Activated naive CD8-positive, alpha-beta T cell treated with anti-CD3 and anti-CD28 coated beads, Interleukin-2, amount 10 ng/mL, durations not matched to agents 7 days and 5 days (primary cell): Measurements from ENCODE around the gene TMEM208. TPM values are rescaled to one million over a fixed set of nuclear protein-coding genes. Genes with fewer than 3 reads are reported as not detected.
A peak's percentile ranks its signal among the peaks of the same experiment; 100 is the strongest.

ENCODE experiments used
- ATAC-seq: fragments of 150-1000 bp; cut with Tn5 transposase; one replicate; pipeline ENCODE4 v1.10.0; 2021; ENCODE audit warnings: low read depth, moderate library complexity
- POLR2A ChIA-PET: fragments of 350-600 bp; sonication (Branson Sonifier 250); formaldehyde crosslinking; loops from one replicate; lab custom pipeline; 2021; ENCODE audit warnings: antibody characterized with exemption; lab: Charles Lee
- DNase-seq: peaks from one replicate; pipeline ENCODE4 v3.0.0; 2021
- H3K27ac Mint-ChIP-seq: one replicate; pipeline ENCODE4 v1.8.0; 2022; ENCODE audit warnings: mild to moderate bottlenecking, mixed read lengths
- H3K27me3 Mint-ChIP-seq: one replicate; pipeline ENCODE4 v1.8.0; 2022; ENCODE audit warnings: mild to moderate bottlenecking, moderate library complexity, mixed read lengths
- H3K36me3 Mint-ChIP-seq: one replicate; pipeline ENCODE4 v1.8.0; 2021; ENCODE audit warnings: mild to moderate bottlenecking, mixed read lengths
- H3K4me1 Mint-ChIP-seq: one replicate; pipeline ENCODE4 v1.8.0; 2021; ENCODE audit warnings: mixed read lengths
- H3K4me3 Mint-ChIP-seq: one replicate; pipeline ENCODE4 v1.8.0; 2022; ENCODE audit warnings: mild to moderate bottlenecking, moderate library complexity, mixed read lengths
- H3K9me3 Mint-ChIP-seq: one replicate; pipeline ENCODE4 v1.8.0; 2021; ENCODE audit warnings: mixed read lengths
- total RNA-seq, 2 experiments: library from RNA; stranded (reverse); gene quantifications; one replicate each; pipeline ENCODE4 v1.2.3, GENCODE V29; 2021

The TMEM208 gene
- total RNA-seq, 2 experiments from 2014 or later: 30.3 to 30.5 TPM

GRCh38 chr16:67186550-67186950 lies 40.4 kb upstream of the TMEM208 start:
- Mint-ChIP-seq H3K4me1 (peaks cover 11% of the 10 kb centered on the region), H3K27me3 (peaks cover 14% of the 10 kb centered on the region), H3K27ac (no peak overlapping the region), H3K4me3 (no peak overlapping the region), H3K9me3 (no peaks in the 10 kb centered on the region), H3K36me3 (no peaks in the 10 kb centered on the region)
- no peak for DNase-seq
- no peak for ATAC-seq
- POLR2A ChIA-PET: no interaction called here

- no peaks in the 10 kb centered on the region for H3K36me3 Mint-ChIP-seq
- H3K4me3 Mint-ChIP-seq: no peak overlapping the region
- H3K9me3 Mint-ChIP-seq: no peaks in the 10 kb centered on the region
- ATAC-seq (no peak), DNase-seq (no peak)
- no peak overlapping the region for H3K27ac Mint-ChIP-seq
- POLR2A ChIA-PET: no interaction called here
- H3K4me1 Mint-ChIP-seq: peaks cover 14% of the 10 kb centered on the region
- peaks cover 14% of the 10 kb centered on the region for H3K27me3 Mint-ChIP-seq
Observed at GRCh38 chr16:67187175-67187890, 39.6 kb upstream of the TMEM208 start.

- no peak overlapping the region for H3K4me3 Mint-ChIP-seq
- peaks cover 23% of the 10 kb centered on the region for H3K4me1 Mint-ChIP-seq
- peaks cover 4% of the 10 kb centered on the region for H3K36me3 Mint-ChIP-seq
- ATAC-seq (no peak), DNase-seq (no peak)
- H3K27ac Mint-ChIP-seq: peak overlapping the region; percentile 34
- H3K9me3 Mint-ChIP-seq: no peaks in the 10 kb centered on the region
- peaks cover 14% of the 10 kb centered on the region for H3K27me3 Mint-ChIP-seq
- POLR2A ChIA-PET: no interaction called here
Observed at GRCh38 chr16:67188323-67188722, 38.6 kb upstream of the TMEM208 start.

DNA sequence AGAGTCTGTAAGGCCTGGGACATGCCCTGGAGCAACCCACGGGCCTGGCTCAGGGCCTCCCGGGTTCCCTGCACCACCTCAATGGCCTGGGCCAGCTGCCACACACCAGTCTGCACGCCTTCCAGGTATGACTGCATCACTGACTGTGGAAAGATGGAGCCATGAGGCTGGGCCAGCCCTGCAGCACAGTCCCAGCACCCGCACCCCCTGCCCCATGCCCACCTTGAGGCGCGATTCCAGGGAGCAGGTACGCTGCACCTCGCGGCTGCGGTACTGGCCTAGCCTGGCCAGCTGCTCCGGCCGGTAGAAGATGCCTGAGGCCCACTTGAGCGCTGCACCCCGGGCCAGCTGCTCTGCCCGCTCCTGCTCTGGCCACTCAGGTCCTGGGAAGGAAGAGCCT lies 38.1 kb upstream of the TMEM208 start:
- Mint-ChIP-seq H3K9me3 (no peaks in the 10 kb centered on the region), H3K27ac (no peak overlapping the region), H3K4me3 (no peak overlapping the region), H3K36me3 (peaks cover 4% of the 10 kb centered on the region), H3K4me1 (peaks cover 28% of the 10 kb centered on the region), H3K27me3 (peaks cover 14% of the 10 kb centered on the region)
- ATAC-seq (no peak), DNase-seq (no peak)
- POLR2A ChIA-PET: no interaction called here

- DNase-seq: no peak
- Mint-ChIP-seq H3K4me1 (peaks cover 31% of the 10 kb centered on the region), H3K27me3 (peaks cover 14% of the 10 kb centered on the region), H3K27ac (no peak within 1 kb of the TSS), H3K36me3 (peaks cover 4% of the 10 kb centered on the region), H3K9me3 (no peaks in the 10 kb centered on the region), H3K4me3 (no peak within 1 kb of the TSS)
- no peak for ATAC-seq
- POLR2A ChIA-PET: interaction anchor here (0.6 kb wide), 1 partner anchor 177 kb away, joined by 3 read pairs; no protein-coding TSS in a partner anchor
Observed at GRCh38 chr16:67190041-67190440, 36.9 kb upstream of the TMEM208 start, which contains the start of gene EXOC3L1. EXOC3L1 (minus strand) TSS chr16:67190136; CDS start chr16:67189676, 460 bp downstream.

- Mint-ChIP-seq H3K36me3 (peaks cover 6% of the 10 kb centered on the region), H3K9me3 (no peaks in the 10 kb centered on the region), H3K27ac (peak overlapping the region; percentile 84), H3K27me3 (peaks cover 7% of the 10 kb centered on the region), H3K4me3 (no peak overlapping the region), H3K4me1 (peaks cover 24% of the 10 kb centered on the region)
- DNase-seq (no peak), ATAC-seq (no peak)
- POLR2A ChIA-PET: interaction anchor here (0.5 to 0.6 kb wide), 2 partner anchors 37 to 177 kb away, joined by 3 read pairs; no protein-coding TSS in a partner anchor
Observed at GRCh38 chr16:67190448-67191399, 36.2 kb upstream of the TMEM208 start.

GRCh38 chr16:67191411-67191994 lies 35.4 kb upstream of the TMEM208 start:
- no peaks in the 10 kb centered on the region for H3K9me3 Mint-ChIP-seq
- peak overlapping the region; percentile 84 for H3K27ac Mint-ChIP-seq
- POLR2A ChIA-PET: interaction anchor here (0.7 to 1.0 kb wide), 2 partner anchors 26 to 208 kb away, joined by 3 to 4 read pairs; partner anchors contain the start of gene HSF4
- H3K36me3 Mint-ChIP-seq: peaks cover 12% of the 10 kb centered on the region
- H3K27me3 Mint-ChIP-seq: peaks cover 4% of the 10 kb centered on the region
- H3K4me1 Mint-ChIP-seq: peaks cover 27% of the 10 kb centered on the region
- H3K4me3 Mint-ChIP-seq: peak overlapping the region; percentile 95
- no peak for DNase-seq
- ATAC-seq: peak; percentile 45

GRCh38 chr16:67191995-67192681 lies 34.8 kb upstream of the TMEM208 start, which contains the start of gene E2F4:
E2F4 (plus strand) TSS chr16:67192155; CDS start chr16:67192228, 73 bp downstream.
- ATAC-seq: peak; percentile 91
- peaks cover 17% of the 10 kb centered on the region for H3K36me3 Mint-ChIP-seq
- H3K27ac Mint-ChIP-seq: peak within 1 kb of the TSS; percentile 86

GRCh38 chr16:67192781-67193361 lies 34.1 kb upstream of the TMEM208 start:
- ATAC-seq: no peak
- H3K9me3 Mint-ChIP-seq: no peaks in the 10 kb centered on the region
- H3K36me3 Mint-ChIP-seq: peaks cover 17% of the 10 kb centered on the region
- peak overlapping the region; percentile 86 for H3K27ac Mint-ChIP-seq
- H3K4me3 Mint-ChIP-seq: peak overlapping the region; percentile 95
- peaks cover 27% of the 10 kb centered on the region for H3K4me1 Mint-ChIP-seq
- no peaks in the 10 kb centered on the region for H3K27me3 Mint-ChIP-seq
- POLR2A ChIA-PET: interaction anchor here (1.0 to 1.4 kb wide), 8 partner anchors 9 to 210 kb away, joined by 3 to 11 read pairs (median 3); partner anchors contain the start of genes MATCAP1, SLC9A5 and TMEM208
- DNase-seq: no peak

More at GRCh38 chr16:67191995-67192681, 34.8 kb upstream of the TMEM208 start, which contains the start of gene E2F4:
- peak; percentile 90 for DNase-seq
- H3K27me3 Mint-ChIP-seq: no peaks in the 10 kb centered on the region
- H3K9me3 Mint-ChIP-seq: no peaks in the 10 kb centered on the region
- peak within 1 kb of the TSS; percentile 95 for H3K4me3 Mint-ChIP-seq
- peaks cover 27% of the 10 kb centered on the region for H3K4me1 Mint-ChIP-seq
- POLR2A ChIA-PET: interaction anchor here (0.7 to 1.4 kb wide), 9 partner anchors 9 to 209 kb away, joined by 3 to 11 read pairs (median 3); partner anchors contain the start of genes HSF4, MATCAP1, SLC9A5 and TMEM208

- DNase-seq: no peak
- Mint-ChIP-seq H3K27ac (peak overlapping the region; percentile 86), H3K4me1 (peaks cover 32% of the 10 kb centered on the region), H3K27me3 (no peaks in the 10 kb centered on the region), H3K9me3 (no peaks in the 10 kb centered on the region), H3K36me3 (peaks cover 17% of the 10 kb centered on the region), H3K4me3 (peak overlapping the region; percentile 95)
- no peak for ATAC-seq
- POLR2A ChIA-PET: interaction anchor here (1.1 to 1.4 kb wide), 4 partner anchors 10 to 179 kb away, joined by 3 to 11 read pairs (median 3); partner anchors contain the start of gene MATCAP1
Observed at GRCh38 chr16:67193536-67193935, 33.4 kb upstream of the TMEM208 start.

DNA sequence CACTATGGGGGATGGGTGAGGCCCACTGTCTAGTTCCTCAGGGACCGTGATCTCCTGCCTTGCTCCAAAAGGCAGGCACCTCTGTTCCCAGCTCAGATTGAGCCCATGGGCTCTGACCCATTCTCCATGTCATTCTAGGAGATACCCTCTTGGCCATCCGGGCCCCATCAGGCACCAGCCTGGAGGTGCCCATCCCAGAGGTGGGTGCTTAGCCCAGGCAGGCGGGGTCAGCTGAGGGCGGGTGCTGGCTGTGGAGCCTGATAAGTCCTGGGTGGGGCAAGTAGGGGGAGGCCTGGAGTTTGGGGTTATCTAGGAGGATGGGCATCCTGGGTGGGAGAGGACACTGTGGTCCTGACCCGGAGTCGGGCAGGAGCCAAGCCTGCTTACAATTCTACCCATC lies 32.7 kb upstream of the TMEM208 start:
- DNase-seq: no peak
- no peaks in the 10 kb centered on the region for H3K27me3 Mint-ChIP-seq
- no peak for ATAC-seq
- POLR2A ChIA-PET: no interaction called here
- H3K4me1 Mint-ChIP-seq: peaks cover 32% of the 10 kb centered on the region
- H3K27ac Mint-ChIP-seq: no peak overlapping the region
- peak overlapping the region; percentile 95 for H3K4me3 Mint-ChIP-seq
- H3K9me3 Mint-ChIP-seq: no peaks in the 10 kb centered on the region
- H3K36me3 Mint-ChIP-seq: peaks cover 17% of the 10 kb centered on the region

GRCh38 chr16:67195676-67196075 lies 31.3 kb upstream of the TMEM208 start:
- ATAC-seq (no peak), DNase-seq (no peak)
- Mint-ChIP-seq H3K36me3 (peaks cover 19% of the 10 kb centered on the region), H3K4me1 (peaks cover 32% of the 10 kb centered on the region), H3K4me3 (no peak overlapping the region), H3K27me3 (no peaks in the 10 kb centered on the region), H3K9me3 (no peaks in the 10 kb centered on the region), H3K27ac (peak overlapping the region; percentile 13)
- POLR2A ChIA-PET: no interaction called here
